ENCODE results near the gene ACOT12. TPM values are rescaled to one million over a fixed set of nuclear protein-coding genes. Genes with fewer than 3 reads are reported as not detected.
"Not testable (repeated sequence)": the region's sequence is repeated elsewhere in the genome, so short reads cannot be mapped to it uniquely, and the experiment has no call there.

The ACOT12 gene
- polyA plus RNA-seq, 1 donor, result 0.72 TPM

- peaks cover 8% of the 10 kb centered on the region for H3K4me1 ChIP-seq (ENCODE audit: control insufficient read depth, insufficient read depth, low read length)
- H3K36me3 ChIP-seq (ENCODE audit: control insufficient read depth, insufficient read depth, low read length), result no peaks in the 10 kb centered on the region
- DNase-seq, result no peak
- H3K27ac ChIP-seq (ENCODE audit: low read length), result no peak overlapping the region
- no peak overlapping the region for H3K4me3 ChIP-seq (ENCODE audit: low read length)
- WGBS (ENCODE audit: insufficient coverage, low lambda C conversion rate), result 100% methylated on average over 1 of the region's 4 CpGs
- no peaks in the 10 kb centered on the region for H3K9me3 ChIP-seq (ENCODE audit: control insufficient read depth, low read depth, low read length)
- no peaks in the 10 kb centered on the region for H3K27me3 ChIP-seq (ENCODE audit: control insufficient read depth, insufficient read depth, low read length)
These were observed 44.8 kb downstream of the ACOT12 start for GRCh38 chr5:81349161-81349560.

DNA sequence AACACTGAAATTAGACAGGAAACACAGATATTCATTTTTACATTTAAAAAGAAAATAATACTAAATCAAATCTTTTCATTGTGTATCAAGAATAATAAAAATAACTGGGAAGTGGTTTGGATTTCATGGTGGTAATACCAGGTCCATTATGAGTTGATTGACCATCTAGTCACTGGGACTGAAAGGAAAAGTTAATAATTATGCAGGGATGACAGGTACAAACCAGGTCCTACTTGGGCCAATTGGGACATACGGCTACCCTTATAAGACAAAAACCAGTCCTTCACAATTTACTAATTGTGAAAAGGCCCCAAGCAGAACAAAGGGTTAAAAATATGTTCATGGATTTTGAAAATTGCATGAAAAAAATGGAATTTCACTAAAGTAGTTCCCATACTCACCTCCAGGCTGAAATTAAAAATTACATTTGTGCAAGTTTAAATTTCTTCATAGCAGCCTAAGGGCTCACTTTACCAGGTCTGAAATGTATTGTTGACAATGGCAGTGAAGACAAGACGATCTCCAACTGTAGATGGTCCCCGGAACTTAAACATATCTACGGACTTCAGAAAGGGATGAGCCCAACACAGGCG, 48.4 kb downstream of the ACOT12 start:
- Histone ChIP-seq H3K4me3 (ENCODE audit: low read length) (no peak overlapping the region), H3K27me3 (ENCODE audit: control insufficient read depth, insufficient read depth, low read length) (no peaks in the 10 kb centered on the region), H3K36me3 (ENCODE audit: control insufficient read depth, insufficient read depth, low read length) (no peaks in the 10 kb centered on the region), H3K4me1 (ENCODE audit: control insufficient read depth, insufficient read depth, low read length) (peaks cover 3% of the 10 kb centered on the region), H3K9me3 (ENCODE audit: control insufficient read depth, low read depth, low read length) (no peaks in the 10 kb centered on the region), H3K27ac (ENCODE audit: low read length) (no peak overlapping the region)
- DNase-seq, result no peak
- no CpG with 5 or more reads among the region's 5 CpGs for WGBS (ENCODE audit: insufficient coverage, low lambda C conversion rate)

DNA sequence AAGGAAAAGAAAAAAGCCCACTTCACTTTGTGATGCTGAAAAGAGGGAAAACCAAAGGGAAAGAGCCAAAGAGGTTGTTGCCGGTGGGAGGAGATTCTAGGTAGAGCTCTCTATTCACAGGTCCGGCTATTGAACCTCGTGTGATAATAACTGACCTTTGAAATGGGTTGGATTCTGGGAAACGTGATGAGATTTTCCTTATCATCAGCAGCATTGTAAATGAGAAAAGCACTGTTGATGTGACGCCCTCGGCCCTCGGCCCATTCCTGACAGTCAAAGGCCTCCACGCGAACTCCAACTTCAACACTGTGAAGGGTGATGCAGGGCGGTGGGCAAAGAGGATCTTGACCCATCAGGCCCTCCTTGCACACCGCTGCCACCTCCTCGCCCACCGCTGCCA, 49.2 kb downstream of the ACOT12 start:
- Histone ChIP-seq H3K27me3 (ENCODE audit: control insufficient read depth, insufficient read depth, low read length) (no peaks in the 10 kb centered on the region), H3K27ac (ENCODE audit: low read length) (peak overlapping the region; percentile 45), H3K4me1 (ENCODE audit: control insufficient read depth, insufficient read depth, low read length) (peaks cover 3% of the 10 kb centered on the region), H3K4me3 (ENCODE audit: low read length) (no peak overlapping the region), H3K36me3 (ENCODE audit: control insufficient read depth, insufficient read depth, low read length) (no peaks in the 10 kb centered on the region), H3K9me3 (ENCODE audit: control insufficient read depth, low read depth, low read length) (no peaks in the 10 kb centered on the region)
- DNase-seq, result peak; percentile 48 to 81
- no CpG with 5 or more reads among the region's 13 CpGs for WGBS (ENCODE audit: insufficient coverage, low lambda C conversion rate)

DNA sequence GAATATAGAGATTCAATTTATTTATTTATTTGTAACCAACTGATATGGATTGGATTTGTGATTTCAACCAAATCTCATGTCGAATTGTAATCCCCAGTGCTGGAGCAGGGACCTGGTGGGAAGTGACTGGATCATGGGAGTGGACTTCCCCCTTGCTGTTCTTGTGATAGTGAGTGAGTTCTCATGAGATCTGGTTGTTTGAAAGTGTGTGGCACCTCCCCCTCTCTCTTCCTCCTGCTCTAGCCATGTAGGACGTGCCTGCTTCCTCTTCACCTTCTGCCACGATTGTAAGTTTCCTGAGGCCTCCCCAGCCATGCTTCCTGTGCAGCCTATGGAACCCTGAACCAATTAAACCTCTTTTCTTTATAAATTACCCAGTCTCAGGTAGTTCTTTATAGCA, 55.7 kb downstream of the ACOT12 start:
- H3K27me3 ChIP-seq (ENCODE audit: control insufficient read depth, insufficient read depth, low read length); H3K9me3 ChIP-seq (ENCODE audit: control insufficient read depth, low read depth, low read length); H3K4me3 ChIP-seq (ENCODE audit: low read length); H3K27ac ChIP-seq (ENCODE audit: low read length); H3K36me3 ChIP-seq (ENCODE audit: control insufficient read depth, insufficient read depth, low read length); H3K4me1 ChIP-seq (ENCODE audit: control insufficient read depth, insufficient read depth, low read length); DNase-seq: not testable (repeated sequence)
- no CpG with 5 or more reads among the region's 3 CpGs for WGBS (ENCODE audit: insufficient coverage, low lambda C conversion rate)

DNA sequence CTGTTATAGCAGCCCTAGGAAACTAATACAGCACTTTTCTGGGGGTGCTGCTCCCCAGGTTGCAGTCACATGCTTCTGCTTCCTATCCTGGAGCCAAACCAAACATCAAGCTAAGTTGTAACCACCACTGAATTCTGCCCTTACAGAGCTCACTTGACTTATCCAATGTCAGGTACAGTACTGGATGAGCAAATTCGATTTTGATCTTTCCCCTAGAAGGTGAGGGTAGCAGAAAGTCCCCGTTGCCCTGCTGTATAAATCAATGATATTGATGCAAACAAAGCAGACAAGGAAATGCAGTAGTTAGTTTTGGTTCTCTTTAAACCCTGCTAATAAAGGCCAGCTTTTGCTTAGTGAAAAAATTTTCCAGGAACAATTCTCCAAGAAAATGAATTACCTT, 56.1 kb downstream of the ACOT12 start:
- Histone ChIP-seq H3K4me3 (ENCODE audit: low read length) (no peak overlapping the region), H3K27ac (ENCODE audit: low read length) (no peak overlapping the region), H3K36me3 (ENCODE audit: control insufficient read depth, insufficient read depth, low read length) (no peaks in the 10 kb centered on the region), H3K9me3 (ENCODE audit: control insufficient read depth, low read depth, low read length) (no peaks in the 10 kb centered on the region), H3K4me1 (ENCODE audit: control insufficient read depth, insufficient read depth, low read length) (no peaks in the 10 kb centered on the region), H3K27me3 (ENCODE audit: control insufficient read depth, insufficient read depth, low read length) (no peaks in the 10 kb centered on the region)
- DNase-seq, result no peak
- no CpG with 5 or more reads among the region's 2 CpGs for WGBS (ENCODE audit: insufficient coverage, low lambda C conversion rate)

- WGBS (ENCODE audit: insufficient coverage, low lambda C conversion rate), result no CpG with 5 or more reads among the region's 1 CpG
- Histone ChIP-seq H3K27me3 (ENCODE audit: control insufficient read depth, insufficient read depth, low read length) (no peaks in the 10 kb centered on the region), H3K36me3 (ENCODE audit: control insufficient read depth, insufficient read depth, low read length) (no peaks in the 10 kb centered on the region), H3K4me3 (ENCODE audit: low read length) (no peak overlapping the region), H3K9me3 (ENCODE audit: control insufficient read depth, low read depth, low read length) (no peaks in the 10 kb centered on the region), H3K4me1 (ENCODE audit: control insufficient read depth, insufficient read depth, low read length) (no peaks in the 10 kb centered on the region), H3K27ac (ENCODE audit: low read length) (no peak overlapping the region)
- no peak for DNase-seq
These were observed 57.4 kb downstream of the ACOT12 start for GRCh38 chr5:81336556-81336955.

DNA sequence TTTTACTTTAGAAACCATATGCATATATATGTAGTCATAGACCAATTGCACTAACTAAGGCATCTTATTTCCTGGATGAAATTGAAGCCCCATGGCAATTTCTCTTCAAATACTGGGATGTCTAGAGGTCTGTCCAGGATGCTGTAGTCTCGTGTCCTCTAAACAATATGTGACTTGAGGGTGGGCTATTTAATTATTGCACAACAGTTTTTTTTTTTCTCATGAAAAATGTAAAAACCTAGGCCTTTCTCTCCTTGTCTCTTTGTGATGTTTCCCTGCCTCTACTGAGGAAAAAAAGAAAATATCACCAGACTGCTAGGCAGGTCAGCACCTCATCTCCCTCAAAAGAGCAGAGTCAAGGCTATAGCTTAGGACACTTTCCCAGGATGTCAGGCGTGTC, 58.0 kb downstream of the ACOT12 start:
- WGBS (ENCODE audit: insufficient coverage, low lambda C conversion rate), result 83% methylated on average over 1 of the region's 2 CpGs
- H3K27ac ChIP-seq (ENCODE audit: low read length), result no peak overlapping the region
- DNase-seq, result no peak
- no peak overlapping the region for H3K4me3 ChIP-seq (ENCODE audit: low read length)
- no peaks in the 10 kb centered on the region for H3K27me3 ChIP-seq (ENCODE audit: control insufficient read depth, insufficient read depth, low read length)
- H3K9me3 ChIP-seq (ENCODE audit: control insufficient read depth, low read depth, low read length), result no peaks in the 10 kb centered on the region
- H3K4me1 ChIP-seq (ENCODE audit: control insufficient read depth, insufficient read depth, low read length), result no peaks in the 10 kb centered on the region
- no peaks in the 10 kb centered on the region for H3K36me3 ChIP-seq (ENCODE audit: control insufficient read depth, insufficient read depth, low read length)

DNA sequence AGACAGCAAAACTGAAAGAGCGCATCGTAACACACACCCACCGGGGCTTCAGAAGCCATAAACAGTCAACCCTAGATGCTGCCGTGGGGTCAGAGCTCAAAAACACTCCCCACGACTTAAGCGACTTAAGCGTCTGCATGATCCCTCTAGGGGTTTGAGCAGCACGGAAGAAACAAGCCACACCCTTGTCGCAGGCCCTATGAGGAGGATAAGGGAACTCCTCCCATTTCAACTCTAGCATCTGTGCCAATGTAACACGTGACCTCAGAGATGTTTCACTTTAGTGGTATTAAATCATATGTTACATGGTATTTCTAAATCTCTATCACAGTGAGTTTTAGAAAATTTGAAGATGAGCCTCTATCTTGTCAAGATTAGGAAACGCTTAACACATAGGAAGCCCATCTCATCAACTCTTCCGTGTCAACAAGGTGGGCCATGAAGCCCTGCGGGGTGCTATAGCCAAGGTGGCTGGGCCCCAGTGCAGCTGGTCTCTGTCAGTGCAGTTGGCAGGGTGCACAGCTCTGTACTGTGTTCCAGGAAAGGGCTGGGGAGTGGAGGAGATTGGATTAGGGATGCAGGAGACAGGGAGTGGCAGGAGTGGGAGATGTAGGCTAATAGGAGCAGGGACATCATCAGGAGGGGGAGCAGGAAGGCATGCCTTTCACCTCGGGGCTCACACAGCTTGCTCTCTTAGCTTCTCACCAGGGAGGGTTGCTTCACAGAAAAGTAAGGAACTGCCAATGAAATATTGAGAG, 59.5 kb downstream of the ACOT12 start:
- no peak for DNase-seq
- H3K4me1 ChIP-seq (ENCODE audit: control insufficient read depth, insufficient read depth, low read length), result no peaks in the 10 kb centered on the region
- H3K4me3 ChIP-seq (ENCODE audit: low read length), result no peak overlapping the region
- no peaks in the 10 kb centered on the region for H3K9me3 ChIP-seq (ENCODE audit: control insufficient read depth, low read depth, low read length)
- no peaks in the 10 kb centered on the region for H3K36me3 ChIP-seq (ENCODE audit: control insufficient read depth, insufficient read depth, low read length)
- no peak overlapping the region for H3K27ac ChIP-seq (ENCODE audit: low read length)
- no CpG with 5 or more reads among the region's 14 CpGs for WGBS (ENCODE audit: insufficient coverage, low lambda C conversion rate)
- no peaks in the 10 kb centered on the region for H3K27me3 ChIP-seq (ENCODE audit: control insufficient read depth, insufficient read depth, low read length)

DNA sequence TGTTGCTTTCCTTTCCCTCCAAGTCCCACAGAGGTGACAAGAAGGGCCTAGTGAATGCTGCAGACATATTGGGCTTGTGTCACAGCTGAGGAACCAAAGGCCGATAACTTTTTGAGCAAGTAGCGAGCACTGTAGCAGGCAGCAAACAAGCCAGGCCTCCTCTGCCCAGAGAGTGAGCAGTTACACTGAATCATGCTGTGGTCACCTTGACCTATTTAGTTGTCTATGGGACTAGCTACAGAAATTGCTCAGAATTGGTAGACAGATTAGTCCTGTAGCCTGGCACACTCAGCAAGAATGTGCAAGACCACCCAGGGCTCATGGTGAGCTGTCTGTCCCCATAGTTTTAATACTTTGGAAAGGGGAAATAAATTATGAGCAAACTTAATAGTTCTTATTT, 67.4 kb downstream of the ACOT12 start:
- H3K9me3 ChIP-seq (ENCODE audit: control insufficient read depth, low read depth, low read length), result no peaks in the 10 kb centered on the region
- no CpG with 5 or more reads among the region's 2 CpGs for WGBS (ENCODE audit: insufficient coverage, low lambda C conversion rate)
- no peaks in the 10 kb centered on the region for H3K4me1 ChIP-seq (ENCODE audit: control insufficient read depth, insufficient read depth, low read length)
- DNase-seq, result no peak
- H3K36me3 ChIP-seq (ENCODE audit: control insufficient read depth, insufficient read depth, low read length), result no peaks in the 10 kb centered on the region
- H3K27me3 ChIP-seq (ENCODE audit: control insufficient read depth, insufficient read depth, low read length), result no peaks in the 10 kb centered on the region
- H3K27ac ChIP-seq (ENCODE audit: low read length), result no peak overlapping the region
- H3K4me3 ChIP-seq (ENCODE audit: low read length), result no peak overlapping the region

DNA sequence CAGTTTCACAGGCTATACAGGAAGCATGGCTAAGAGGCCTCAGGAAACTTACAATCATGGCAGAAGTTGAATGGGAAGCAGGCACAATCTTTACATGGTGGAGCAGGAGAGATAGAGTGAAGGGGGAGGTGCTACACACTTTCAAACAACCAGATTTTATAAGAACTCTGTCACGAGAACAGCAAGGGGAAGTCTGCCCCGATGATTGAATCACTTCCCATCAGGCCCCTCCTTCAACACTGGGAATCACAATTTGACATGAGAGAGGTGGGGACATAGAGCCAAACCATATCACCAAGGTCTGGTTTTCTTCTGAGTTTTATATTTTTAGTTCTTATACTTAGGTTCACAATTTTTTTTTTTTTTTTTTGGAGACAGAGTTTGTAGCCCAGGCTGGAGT, 76.4 kb downstream of the ACOT12 start:
- WGBS (ENCODE audit: insufficient coverage, low lambda C conversion rate), result no CpG with 5 or more reads among the region's 2 CpGs
- no peak overlapping the region for H3K4me3 ChIP-seq (ENCODE audit: low read length)
- no peak overlapping the region for H3K27ac ChIP-seq (ENCODE audit: low read length)
- no peaks in the 10 kb centered on the region for H3K9me3 ChIP-seq (ENCODE audit: control insufficient read depth, low read depth, low read length)
- no peak for DNase-seq
- H3K4me1 ChIP-seq (ENCODE audit: control insufficient read depth, insufficient read depth, low read length), result no peaks in the 10 kb centered on the region
- peaks cover 10% of the 10 kb centered on the region for H3K36me3 ChIP-seq (ENCODE audit: control insufficient read depth, insufficient read depth, low read length)
- H3K27me3 ChIP-seq (ENCODE audit: control insufficient read depth, insufficient read depth, low read length), result no peaks in the 10 kb centered on the region

- no peak overlapping the region for H3K27ac ChIP-seq (ENCODE audit: low read length)
- H3K4me3 ChIP-seq (ENCODE audit: low read length), result no peak overlapping the region
- no peaks in the 10 kb centered on the region for H3K4me1 ChIP-seq (ENCODE audit: control insufficient read depth, insufficient read depth, low read length)
- peaks cover 16% of the 10 kb centered on the region for H3K36me3 ChIP-seq (ENCODE audit: control insufficient read depth, insufficient read depth, low read length)
- no peaks in the 10 kb centered on the region for H3K9me3 ChIP-seq (ENCODE audit: control insufficient read depth, low read depth, low read length)
- 82% methylated on average over 1 of the region's 2 CpGs for whole genome bisulfite sequencing (ENCODE audit: insufficient coverage, low lambda C conversion rate)
- no peaks in the 10 kb centered on the region for H3K27me3 ChIP-seq (ENCODE audit: control insufficient read depth, insufficient read depth, low read length)
- DNase-seq, result no peak
These were observed 77.4 kb downstream of the ACOT12 start for GRCh38 chr5:81316571-81316970.

Measured in large intestine (tissue), 3 donors.